CD4-positive, alpha-beta T cell treated with Interleukin-17A for 4 hours (primary cell): ENCODE data around the gene RRP1.
"Not testable (repeated sequence)": the region's sequence is repeated elsewhere in the genome, so short reads cannot be mapped to it uniquely, and the experiment has no call there.

Source experiments
- DNase-seq: peaks from one replicate; pipeline ENCODE4 v3.0.0-alpha.2; 2020; ENCODE audit warnings: mixed read lengths

RRP1 gene

DNA sequence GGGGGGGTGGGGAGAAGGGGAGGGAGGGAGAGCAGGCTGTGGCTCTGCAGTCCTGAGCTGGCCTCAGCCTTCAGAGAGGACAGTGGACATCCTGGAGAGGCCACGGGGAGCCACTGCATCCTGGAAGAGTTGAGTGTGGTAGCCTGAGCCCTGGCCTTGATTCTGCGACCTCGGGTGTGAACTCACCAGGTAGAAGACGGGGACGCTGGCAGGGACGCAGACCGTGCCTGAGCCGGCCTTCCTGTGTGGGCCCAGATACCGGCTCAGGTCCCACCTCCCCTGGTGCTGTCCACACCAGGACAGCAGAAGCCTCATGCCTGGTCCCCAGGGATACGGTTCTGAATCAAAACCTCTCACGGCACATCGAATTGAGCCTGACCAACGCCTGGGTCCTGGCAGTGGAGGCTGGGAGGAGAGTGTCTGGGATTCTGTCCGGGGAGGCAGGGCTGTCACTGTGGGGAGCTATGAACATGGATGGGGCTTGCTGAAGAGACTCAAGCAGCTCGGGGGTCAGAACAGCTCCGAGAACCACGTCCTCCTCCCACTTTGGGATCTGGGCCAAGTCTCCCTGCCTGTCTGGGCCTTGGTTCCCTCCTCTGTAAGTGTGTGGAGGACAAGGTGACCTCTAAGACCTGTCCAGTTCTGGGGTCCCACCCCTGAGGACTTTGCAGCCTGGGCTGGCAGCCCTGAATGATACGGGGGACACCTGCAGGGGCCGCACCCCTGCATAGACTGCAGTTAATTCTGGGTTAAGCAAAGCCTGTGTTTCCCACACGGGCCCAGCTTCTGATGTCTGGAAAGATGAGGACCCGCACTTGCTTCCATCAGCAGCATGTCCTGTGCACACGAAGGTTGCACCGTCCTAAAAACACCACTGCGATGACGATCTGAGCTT, 30.4 kb downstream of the RRP1 start:
- DNase-seq = no peak

DNA sequence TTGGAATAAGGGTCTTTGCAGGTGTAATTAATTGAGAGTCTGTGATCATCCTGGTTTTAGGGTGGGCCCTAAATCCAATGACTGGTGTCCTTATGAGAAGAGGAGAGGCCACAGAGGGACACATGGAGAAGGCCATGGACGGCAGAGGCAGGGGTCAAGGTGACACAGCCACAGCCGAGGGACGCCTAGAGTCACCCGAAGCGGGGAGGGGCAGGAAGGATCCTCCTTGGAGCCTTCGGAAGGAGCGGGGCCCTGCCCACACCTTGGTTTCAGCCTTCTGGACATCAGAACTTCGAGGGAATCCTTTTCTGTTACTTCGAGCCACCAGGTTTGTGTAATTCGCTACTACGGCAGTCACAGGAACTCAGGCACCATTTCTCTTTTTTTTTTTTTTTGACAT, 31.1 kb downstream of the RRP1 start:
- DNase-seq = no peak

DNA sequence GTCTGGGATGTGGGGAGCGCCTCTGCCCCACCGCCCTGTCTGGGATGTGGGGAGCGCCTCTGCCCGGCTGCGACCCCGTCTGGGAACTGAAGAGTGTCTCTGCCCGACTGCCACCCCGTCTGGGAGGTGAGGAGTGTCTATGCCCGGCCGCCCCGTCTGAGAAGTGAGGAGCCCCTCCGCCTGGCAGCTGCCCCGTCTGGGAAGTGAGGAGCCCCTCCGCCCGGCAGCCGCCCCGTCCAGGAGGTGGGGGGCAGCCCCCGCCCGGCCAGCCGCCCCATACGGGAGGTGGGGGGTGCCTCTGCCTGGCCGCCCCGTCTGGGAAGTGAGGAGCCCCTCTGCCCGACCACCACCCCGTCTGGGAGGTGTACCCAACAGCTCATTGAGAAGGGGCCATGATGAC, 32.8 kb downstream of the RRP1 start:
- DNase-seq = not testable (repeated sequence)

DNA sequence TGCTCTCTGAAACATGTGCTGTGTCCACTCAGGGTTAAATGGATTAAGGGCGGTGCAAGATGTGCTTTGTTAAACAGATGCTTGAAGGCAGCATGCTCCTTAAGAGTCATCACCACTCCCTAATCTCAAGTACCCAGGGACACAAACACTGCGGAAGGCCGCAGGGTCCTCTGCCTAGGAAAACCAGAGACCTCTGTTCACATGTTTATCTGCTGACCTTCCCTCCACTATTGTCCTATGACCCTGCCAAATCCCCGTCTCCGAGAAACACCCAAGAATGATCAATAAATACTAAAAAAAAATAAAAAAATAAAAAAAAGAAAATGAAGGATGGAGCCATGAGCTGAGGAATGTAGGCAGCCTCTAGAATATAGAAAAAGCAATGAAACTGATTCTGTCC, 33.4 kb downstream of the RRP1 start:
- DNase-seq = not testable (repeated sequence)

DNA sequence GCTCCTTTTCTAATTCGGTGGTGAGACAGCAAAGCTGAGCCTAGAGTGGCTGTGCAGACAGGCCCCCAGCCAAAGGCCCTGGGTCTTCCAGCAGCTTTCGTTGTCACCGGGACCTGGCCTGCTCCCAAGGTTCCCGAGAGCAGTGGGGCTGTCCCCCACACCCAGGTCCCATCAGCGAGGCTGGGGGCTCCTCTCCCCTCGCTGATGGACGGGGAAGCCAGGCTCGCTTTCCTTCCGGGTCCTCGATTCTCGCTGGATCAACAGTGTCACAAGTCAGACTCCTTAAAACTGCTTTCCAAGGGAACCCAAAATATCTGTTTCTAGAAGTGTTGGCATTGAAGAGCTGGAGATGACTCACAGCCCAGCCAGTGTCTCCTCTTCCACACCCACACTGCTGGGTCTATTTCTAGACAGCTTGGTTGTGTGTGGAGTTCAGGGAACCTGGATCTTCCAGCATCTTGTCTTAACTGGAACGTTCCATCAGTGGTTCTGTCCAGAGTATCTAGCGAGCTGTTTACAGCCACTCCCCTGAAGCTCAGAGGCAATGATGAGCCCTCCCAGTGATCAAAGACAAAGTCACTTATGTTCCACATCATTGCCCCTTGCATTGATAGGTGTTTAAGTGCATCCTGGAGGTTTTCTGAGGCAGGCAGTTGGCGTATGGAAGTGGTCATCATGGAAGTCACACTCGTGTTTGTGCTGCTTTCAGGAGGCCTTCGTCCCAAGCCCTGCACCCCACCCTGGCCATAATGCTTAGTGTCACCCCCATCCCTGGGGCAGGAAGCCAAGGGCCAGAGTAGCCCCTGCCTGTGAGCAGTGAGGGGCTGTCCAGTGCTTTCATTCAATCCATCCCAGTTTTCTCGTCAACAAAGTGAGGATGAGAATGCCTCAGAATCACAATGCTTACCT, 35.2 kb downstream of the RRP1 start:
- DNase-seq = no peak

DNA sequence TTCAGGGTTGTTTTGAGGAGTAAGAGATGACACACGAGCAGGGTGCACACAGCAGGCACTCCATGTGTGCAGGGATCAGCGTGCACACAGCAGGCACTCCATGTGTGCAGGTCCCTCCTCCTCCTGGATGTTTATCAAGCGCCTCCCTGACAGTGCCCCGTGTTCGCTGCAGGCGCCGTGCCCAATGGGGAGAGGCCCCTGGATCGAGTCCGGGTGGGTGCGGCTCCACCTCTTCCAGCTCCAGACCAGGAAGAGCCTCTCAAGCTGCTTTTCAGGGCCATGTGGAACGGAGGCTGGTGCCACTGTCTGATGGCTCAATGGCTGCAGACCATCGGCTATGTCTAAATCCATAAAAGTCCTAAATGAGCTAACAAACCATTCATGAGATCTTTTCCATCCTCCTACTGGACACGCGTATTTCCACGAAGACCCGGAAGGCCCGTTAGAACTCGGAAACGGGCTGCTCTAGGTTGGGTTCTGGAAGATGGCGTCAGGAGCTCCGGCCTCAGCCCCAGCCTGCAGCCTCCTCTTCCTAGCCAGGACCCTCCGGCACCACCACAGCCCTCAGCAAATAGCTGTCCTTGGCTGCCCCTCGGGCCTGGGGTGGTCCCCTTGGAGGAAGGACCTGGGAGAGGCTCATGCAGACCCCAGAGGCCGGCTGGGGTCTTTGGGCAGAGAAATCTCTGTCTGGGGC, 36.0 kb downstream of the RRP1 start:
- no peak for DNase-seq

DNA sequence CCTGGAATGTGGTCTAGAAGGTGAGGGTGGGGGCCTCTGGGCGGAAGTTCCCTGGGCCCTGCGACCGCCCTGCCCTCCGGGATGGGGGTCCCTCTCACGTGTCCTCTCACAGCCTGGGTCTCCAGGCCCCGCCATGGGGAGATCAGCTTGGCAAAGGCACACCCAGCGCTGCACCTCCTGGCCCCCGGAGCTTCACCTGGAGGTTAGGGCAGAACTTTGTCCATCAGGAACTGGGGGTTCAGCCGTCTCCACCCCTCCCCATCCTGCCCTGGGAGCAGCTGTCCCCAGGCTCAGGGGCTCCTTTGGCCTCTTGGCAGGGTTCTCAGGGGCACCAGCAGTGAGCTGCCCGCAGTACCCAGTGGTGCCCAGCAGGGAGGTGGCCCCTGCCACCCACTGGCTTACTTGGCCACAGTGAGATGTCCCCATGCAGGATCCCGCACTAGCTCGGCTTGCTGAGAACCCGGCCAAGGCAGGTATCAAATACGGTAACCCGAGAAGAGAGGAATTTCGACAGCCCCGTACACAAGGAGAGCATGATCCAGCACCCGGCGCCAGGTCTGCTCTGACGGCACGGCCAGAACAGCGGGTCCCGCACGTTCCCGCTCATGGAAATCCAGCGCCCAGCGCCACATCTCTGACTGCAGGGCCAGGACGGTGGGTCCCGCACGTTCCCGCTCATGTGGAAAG, 36.7 kb downstream of the RRP1 start:
- DNase-seq = no peak

DNA sequence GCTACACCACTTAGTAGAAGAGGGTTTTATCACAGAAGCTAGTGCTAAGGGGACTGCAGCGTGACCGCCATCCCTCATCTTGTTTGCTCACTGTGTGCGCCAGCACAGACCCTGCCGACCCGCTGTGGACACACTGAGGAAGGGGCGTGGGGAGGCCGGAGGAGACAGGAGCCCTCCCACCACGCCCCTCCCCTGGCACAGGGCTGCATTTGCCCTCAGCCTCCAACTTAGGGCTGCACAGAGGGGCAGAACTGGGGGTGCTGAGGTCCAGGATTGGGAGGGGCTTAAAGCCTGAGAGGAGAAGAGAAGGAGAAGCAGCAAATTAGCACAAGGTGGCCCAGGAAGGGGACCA, 37.2 kb downstream of the RRP1 start:
- no peak for DNase-seq

DNA sequence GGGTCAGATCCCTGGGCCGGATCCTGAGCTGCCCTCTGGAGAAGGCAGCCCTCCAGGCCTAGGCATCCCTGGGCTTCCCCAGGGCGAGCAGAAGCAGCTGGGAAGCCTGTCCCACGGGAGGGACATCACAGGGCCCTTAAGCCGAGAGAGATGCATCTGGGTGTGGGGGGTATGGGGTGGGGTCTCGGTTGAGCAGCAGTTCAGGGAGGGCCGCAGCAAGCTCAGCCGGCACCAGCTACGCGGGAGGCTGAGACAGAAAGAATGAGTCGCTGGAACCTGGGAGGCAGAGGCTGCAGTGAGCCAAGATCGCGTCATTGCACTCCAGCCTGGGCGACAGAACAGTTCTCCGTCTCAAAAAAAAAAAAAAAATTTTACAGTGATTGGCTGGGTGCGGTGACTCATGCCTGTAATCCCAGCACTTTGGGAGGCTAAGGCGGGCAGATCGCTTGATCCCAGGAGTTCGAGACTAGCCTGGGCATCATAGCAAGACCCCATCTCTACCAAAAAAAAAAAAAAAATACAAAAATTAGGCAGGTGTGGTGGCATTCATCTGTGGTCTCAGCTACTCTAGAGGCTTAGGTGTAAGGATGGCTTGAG, 37.7 kb downstream of the RRP1 start:
- no peak for DNase-seq

DNA sequence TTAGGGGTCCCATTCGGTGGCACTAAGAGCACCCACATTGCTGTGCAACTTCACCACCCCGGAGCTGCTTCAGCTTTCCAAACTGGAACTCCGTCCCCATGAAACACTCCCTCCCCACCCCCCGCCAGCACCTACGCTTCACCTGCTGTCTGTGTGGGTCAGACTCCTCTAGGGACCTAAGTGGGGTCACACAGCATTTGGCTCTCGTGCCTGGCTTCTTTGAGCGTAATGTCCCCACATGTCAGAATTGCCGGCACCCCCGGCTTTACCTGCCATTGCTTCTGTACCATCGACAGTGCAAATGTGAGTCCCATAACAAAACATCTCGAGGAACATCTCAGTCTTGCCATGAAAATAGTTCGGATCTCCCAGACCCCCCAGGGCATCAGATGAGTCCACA, 39.8 kb downstream of the RRP1 start:
- DNase-seq = no peak

DNA sequence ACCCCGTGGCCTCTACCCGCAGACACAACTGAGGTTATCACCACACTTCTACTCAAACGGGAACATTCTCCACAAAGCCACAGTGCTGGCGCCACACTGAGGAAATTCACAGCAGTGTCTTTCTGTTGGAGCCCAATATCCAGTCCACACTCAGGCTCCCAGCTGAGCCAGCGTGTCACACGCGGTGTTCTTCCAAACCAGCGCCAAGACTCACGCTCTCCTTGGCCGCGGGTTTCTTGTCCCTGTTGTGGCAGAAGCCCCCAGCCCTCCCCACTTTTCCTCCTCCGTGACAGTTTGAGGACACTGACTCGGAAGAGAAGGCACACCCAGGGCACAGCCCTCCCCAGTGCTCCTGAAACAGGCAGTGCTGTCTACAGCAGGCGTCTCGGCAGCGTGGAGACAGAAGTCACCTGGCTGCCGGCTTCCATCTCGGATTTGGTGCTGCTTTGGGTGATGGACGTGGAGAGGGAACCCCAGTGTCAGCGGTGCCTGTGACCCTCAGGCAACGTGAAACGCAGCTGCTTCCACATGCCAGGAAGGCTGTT, 40.3 kb downstream of the RRP1 start:
- DNase-seq = no peak

DNA sequence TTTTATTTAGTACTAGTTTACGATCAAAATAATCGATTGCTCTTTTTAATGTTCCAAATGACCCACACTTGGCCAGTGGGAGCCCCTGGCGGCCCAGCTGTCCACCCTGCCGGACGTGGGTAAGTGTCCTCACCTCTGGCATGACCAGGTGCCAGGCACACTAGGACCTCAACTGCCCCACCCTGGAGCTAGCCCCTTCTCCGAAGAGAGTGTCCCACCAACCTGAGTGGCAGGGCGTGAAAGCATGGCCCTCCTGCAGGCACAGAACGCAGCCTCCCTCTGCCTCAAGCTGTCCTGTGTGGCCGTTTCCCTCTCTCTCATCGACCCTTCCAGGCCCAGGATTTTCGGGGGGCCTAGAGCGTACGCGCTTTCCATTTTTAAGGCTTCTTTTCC, 42.8 kb downstream of the RRP1 start:
- no peak for DNase-seq

DNA sequence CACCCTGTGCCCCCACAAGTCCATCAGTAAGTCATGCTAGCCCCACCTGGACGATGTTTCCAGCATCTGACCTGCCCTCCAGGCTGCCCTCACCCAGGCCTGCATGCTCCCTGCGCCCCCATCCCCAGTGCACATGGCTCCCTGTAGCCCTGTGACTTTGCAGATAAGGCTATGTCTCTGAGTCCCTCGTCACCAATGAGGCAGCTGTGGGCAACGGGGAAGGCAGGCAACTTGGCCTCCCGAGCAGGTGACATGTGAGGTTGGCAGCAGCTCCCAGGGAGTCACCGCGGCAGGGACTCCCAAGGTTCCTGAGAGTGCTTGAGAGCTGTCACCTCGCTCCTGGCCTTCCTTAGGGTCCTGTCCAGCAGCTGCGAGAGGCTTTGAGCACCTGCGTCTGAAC, 43.3 kb downstream of the RRP1 start:
- DNase-seq = no peak

DNA sequence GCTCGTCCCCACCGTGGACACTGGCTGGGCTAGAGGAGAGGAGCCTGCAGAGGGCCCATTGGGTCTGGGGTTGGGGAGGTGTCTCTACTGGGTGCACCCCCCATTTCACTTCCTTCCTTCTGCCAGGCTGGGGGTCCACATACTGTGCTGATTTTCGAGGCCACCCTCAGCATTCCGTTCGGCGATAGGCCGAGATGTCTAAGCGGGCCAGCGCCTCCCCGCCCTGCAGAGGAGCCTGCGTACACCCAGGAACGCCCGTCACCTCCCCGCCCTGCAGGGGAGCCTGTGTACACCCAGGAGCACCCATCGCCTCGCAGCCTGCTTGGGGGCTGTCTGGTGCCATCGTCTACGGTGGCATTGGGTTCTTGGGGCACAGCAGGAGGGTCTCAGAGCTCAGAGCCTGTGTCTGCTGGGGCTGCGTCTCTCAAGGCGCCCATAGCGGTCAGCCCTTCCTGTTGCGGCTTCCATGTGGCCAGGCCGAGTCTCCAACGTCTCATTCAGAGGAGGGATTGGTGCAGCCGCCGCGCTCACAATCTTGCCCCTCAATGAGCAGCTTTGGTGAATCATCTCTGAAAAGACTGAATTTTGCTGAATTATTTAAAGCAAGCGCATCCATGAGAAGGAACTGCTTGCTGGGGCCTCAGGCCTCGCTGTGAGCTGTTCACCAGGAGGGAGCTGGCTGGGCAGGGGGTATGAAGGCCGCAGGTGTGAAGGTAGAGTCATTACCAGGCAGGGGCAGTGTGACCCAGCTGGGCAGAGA, 44.9 kb downstream of the RRP1 start:
- DNase-seq = no peak

DNA sequence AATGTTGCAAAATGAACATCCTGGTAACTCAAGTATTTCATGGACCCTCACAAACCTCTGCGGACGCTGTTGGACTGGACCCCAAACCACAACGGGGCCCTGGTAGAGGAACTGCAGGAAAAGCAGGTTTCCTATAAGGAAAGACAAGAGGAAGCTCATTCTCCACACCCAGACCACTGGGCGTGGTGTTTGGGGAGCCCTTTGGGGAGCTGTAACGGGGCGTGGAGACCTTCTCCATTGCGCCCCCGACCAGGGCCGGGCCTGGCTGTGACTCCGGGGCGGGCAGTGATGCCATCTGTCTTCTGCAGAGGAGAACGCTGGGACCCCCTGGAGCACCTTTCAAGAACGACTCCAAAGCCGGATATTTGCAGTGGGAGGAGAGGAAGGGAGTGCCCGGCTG, 45.7 kb downstream of the RRP1 start:
- DNase-seq = no peak

DNA sequence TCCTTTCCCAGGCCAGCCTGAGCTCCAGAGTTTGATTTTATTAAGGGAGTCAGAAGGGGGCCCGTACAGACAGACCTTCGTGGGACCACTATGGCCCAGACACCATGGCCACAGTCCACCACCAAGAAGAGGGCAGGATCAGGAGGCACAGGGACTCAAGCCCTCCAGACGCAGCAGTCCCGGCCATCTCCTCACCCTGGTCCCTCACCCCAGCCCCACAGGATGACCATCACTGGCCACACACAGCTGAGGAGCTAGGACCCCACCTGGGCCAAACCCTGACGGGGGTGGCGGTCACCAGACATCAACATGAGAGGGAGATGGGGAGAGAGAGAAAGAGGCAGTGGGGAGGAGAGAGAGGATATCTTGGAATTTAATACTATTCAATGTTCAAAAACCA, 46.5 kb downstream of the RRP1 start:
- no peak for DNase-seq

DNA sequence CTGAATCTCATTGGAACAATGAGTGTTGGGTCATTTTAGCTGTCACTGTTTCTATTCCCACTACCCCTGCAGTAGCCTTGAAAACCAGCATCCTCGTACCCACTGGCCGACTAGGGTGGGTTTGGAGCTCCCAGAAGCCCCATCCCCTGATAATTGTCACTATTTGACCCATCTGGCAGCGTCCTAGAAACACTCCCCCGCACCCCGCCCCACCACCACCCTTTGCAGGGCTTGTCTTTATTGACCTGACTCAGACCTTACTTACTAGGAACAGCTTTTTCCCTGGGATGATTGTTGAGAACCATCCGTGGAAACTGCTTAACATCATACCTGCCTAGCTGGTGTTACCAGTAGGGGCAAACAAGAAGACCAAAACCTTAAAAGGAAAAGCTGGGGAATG, 47.2 kb downstream of the RRP1 start:
- no peak for DNase-seq

DNA sequence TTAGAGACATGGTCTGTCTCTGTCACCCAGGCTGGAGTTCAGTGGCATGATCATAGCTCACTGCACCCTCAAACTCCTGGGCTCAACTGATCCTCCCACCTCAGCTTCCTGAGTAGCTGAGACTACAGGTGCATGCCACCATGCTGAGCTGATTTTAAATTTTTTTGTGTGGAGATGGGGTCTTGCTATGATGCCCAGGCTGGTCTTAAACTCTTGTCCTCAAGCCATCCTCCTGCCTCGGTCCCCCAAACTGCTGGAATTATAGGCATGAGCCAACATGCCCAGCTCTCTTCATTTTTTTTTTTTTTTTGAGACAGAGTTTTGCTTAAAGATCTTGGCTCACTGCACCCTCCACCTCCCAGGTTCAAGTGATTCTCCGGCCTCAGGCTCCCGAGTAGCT, 50.9 kb downstream of the RRP1 start:
- DNase-seq = no peak

DNA sequence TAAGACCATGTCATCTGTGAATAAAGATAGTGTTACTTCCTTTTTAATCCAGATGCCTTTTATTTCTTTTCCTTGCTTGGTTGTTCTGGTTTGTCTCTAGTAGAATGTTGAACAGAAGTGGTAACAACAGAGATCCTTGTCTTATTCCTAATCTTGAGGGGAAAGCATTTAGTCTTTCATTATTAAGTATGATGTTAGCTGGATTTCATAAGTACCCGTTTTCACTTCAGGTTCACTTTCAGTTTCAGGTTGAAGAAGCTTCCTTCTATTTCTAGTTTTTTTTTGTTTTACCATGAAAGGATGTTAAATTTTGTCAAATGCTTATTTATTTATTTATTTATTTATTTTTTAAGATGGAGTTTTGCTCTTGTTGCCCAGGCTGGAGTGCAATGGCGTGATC, 53.4 kb downstream of the RRP1 start:
- DNase-seq = no peak

DNA sequence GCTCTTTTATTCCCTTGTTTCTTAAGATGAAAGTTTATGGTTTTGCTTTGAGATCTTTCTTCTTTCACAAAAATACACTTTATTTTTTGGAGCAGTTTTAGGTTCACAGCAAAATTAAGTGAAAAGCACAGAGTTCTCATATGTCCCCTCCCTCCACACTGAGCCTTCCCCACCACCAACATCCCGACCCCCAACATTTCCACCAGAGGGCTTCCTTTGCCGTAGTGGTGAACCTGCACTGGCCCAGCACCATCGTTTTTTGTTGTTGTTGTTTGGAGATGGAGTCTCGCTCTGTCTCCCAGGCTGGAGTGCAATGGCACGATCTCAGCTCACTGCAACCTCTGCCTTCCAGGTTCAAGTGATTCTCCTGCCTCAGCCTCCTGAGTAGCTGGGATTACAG, 55.5 kb downstream of the RRP1 start:
- not testable (repeated sequence) for DNase-seq

DNA sequence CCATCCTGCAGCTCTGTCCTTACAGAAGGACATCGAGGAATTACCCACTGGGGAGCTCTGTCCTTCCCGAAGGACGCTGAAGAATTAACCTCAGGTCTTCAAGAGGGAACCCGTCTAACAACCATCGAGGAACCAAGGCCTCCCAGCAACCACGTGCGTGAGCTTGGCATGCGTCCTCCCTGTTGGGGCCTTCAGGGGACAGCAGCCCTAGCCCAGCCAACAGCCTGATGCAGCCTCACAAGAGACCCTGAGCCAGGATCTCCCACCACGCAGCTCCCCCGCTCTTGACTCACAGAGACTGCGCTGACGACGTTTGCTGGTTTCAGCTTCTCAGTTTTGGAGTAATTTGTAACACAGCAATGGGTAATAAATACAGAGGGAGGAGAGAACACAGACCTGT, 56.0 kb downstream of the RRP1 start:
- no peak for DNase-seq
